Activated CD4-positive, alpha-beta T cell treated with anti-CD3 and anti-CD28 coated beads, Interleukin-2, amount 10 ng/mL, durations not matched to agents 24 days and 14 days (primary cell): ENCODE results near the gene PITX3. TPM values are rescaled to one million over a fixed set of nuclear protein-coding genes. Genes with fewer than 3 reads are reported as not detected.
"Not testable (repeated sequence)": the region's sequence is repeated elsewhere in the genome, so short reads cannot be mapped to it uniquely, and the experiment has no call there.

Source experiments
- DNase-seq: peaks from one replicate; pipeline ENCODE4 v3.0.0; 2022
- H3K27ac Mint-ChIP-seq: one replicate; pipeline ENCODE4 v1.8.0; 2022; ENCODE audit warnings: mild to moderate bottlenecking, mixed read lengths
- H3K27me3 Mint-ChIP-seq: one replicate; pipeline ENCODE4 v1.8.0; 2022; ENCODE audit warnings: mixed read lengths
- H3K36me3 Mint-ChIP-seq: one replicate; pipeline ENCODE4 v1.8.0; 2022; ENCODE audit warnings: low read depth, mild to moderate bottlenecking, mixed read lengths
- H3K4me1 Mint-ChIP-seq: one replicate; pipeline ENCODE4 v1.8.0; 2021; ENCODE audit warnings: mixed read lengths
- H3K4me3 Mint-ChIP-seq: one replicate; pipeline ENCODE4 v1.8.0; 2022; ENCODE audit warnings: mild to moderate bottlenecking, moderate library complexity, mixed read lengths
- H3K9me3 Mint-ChIP-seq: one replicate; pipeline ENCODE4 v1.8.0; 2021; ENCODE audit warnings: mixed read lengths
- intact Hi-C: fragments of 100-400 bp; cut with micrococcal nuclease; formaldehyde crosslinking; loops from one replicate; pipeline ENCODE4 v1.15.1; 2023
- total RNA-seq: library from RNA; stranded (reverse); gene quantifications from 2 replicates; pipeline ENCODE4 v1.2.3, GENCODE V29; 2022

Gene PITX3
- total RNA-seq, 1 donor from 2014 or later: 0.86 TPM

DNA sequence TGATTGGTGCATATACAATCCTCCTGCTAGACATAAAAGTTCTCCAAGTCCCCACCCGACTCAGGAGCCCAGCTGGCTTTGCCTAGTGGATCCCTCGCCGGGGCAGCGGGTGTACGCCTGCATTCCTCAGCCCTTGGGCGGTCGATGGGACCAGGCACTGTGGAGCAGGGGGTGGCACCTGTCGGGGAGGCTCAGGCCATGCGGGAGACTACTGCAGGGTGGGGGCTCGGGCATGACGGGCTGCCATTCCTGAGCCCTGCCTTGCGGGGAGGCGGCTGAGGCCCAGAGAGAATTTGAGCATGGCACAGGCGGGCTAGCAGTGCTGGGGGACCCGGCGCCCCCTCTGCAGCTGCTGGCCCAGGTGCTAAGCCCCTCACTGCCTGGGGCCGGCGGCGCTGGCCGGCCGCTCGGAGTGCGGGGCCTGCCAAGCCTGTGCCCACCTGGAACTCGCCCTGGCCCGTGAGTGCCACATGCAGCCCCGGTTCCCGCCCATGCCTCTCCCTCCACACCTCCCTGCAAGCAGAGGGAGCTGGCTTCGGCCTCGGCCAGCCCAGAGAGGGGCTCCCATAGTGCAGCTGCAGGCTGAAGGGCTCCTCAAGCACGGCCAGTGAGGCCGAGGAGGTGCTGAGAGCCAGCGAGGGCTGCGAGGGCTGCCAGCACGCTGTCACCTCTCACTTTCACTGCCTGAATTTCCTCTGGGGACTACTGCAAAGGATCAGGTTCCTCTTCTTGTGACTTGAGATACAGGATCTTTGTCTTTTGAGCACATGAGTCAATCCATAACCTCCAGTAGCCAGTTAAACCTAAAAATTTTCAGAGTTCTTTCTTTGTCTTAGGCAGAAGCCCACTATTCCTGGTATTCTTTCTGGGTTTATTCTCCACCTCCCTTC lies 40.3 kb downstream of the PITX3 start:
- H3K27ac Mint-ChIP-seq: no peak overlapping the region
- H3K27me3 Mint-ChIP-seq: no peaks in the 10 kb centered on the region
- no peaks in the 10 kb centered on the region for H3K36me3 Mint-ChIP-seq
- peaks cover 13% of the 10 kb centered on the region for H3K4me1 Mint-ChIP-seq
- no peak for DNase-seq
- peaks cover 12% of the 10 kb centered on the region for H3K9me3 Mint-ChIP-seq
- intact Hi-C loops: no loop called here
- no peak overlapping the region for H3K4me3 Mint-ChIP-seq

DNA sequence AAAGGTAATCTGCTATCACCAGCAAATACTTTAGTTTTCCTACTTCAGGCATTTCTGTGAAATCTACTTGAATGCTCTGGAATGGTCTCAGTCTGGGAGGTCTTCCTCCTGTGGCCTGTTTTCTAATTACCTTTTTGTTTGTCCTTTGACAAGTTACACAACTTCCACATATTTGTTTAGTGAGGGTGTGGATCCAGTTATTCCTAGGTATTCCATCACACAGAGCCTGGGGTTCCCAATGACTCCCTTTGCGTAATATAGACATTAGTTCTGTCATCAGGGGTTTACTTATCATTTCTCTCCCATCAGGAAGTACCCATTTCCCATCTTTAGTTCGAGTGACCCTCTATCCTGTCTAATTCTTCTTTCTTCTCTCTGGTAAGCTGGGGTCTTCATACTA lies 43.3 kb downstream of the PITX3 start:
- intact Hi-C loops: no loop called here
- no peak for DNase-seq
- no peaks in the 10 kb centered on the region for H3K27me3 Mint-ChIP-seq
- H3K4me3 Mint-ChIP-seq: no peak overlapping the region
- H3K27ac Mint-ChIP-seq: no peak overlapping the region
- peaks cover 13% of the 10 kb centered on the region for H3K4me1 Mint-ChIP-seq
- peaks cover 7% of the 10 kb centered on the region for H3K9me3 Mint-ChIP-seq
- no peaks in the 10 kb centered on the region for H3K36me3 Mint-ChIP-seq

DNA sequence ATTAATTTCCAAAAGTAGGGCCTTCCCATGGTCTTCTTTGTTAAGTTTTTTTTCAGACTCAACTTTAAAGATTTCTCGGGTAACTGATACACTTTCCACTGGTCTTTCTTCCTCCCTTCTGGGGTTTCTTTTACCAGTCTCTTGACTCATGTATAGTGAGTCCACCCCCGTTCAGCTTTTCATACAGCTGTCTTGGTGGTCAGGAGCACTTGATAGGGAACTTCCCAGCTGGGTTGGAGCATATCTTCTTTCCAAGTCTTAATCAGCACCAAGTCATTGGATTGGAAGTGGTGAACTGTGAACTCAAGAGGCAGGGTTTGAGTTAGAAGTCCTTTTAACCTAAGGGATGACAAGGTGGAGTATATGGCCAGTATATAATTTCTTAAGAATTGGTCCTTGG lies 44.4 kb downstream of the PITX3 start:
- no peak overlapping the region for H3K4me3 Mint-ChIP-seq
- no peak for DNase-seq
- H3K4me1 Mint-ChIP-seq: peaks cover 8% of the 10 kb centered on the region
- peak overlapping the region; percentile 74 for H3K27ac Mint-ChIP-seq
- H3K36me3 Mint-ChIP-seq: no peaks in the 10 kb centered on the region
- H3K9me3 Mint-ChIP-seq: peaks cover 8% of the 10 kb centered on the region
- intact Hi-C loops: loop anchor here (1.0 kb wide), 1 partner anchor 8 kb away; no protein-coding TSS in a partner anchor
- H3K27me3 Mint-ChIP-seq: no peaks in the 10 kb centered on the region

DNA sequence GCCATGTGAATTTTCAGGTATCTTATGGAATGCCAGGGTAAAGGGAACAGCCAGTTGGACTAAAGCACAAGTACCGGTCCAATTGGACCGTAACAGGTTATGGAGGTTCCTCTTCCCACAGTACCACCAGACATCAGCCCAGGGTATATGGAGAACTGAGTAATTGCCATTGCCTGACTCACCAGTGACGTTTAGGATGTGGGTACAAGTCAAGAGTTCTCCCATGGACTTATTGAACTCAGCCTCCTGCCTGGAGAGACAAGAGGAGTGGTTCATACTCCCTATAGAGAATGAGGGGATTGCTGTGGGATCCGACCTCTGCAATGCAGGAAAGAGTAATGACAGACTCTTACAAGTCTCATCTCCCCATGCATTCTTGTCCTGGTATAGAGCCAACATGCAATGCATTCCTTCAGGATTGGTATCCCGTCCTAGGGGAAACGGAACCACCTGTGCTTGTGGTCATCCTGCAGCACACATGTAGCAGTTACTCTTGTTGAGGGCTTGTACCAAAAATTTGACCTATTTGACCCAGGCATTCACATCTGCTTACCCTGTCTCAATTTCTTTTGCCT lies 45.9 kb downstream of the PITX3 start:
- Mint-ChIP-seq H3K4me3 (no peak overlapping the region), H3K36me3 (peaks cover 4% of the 10 kb centered on the region), H3K27ac (no peak overlapping the region), H3K4me1 (peaks cover 8% of the 10 kb centered on the region), H3K9me3 (peaks cover 12% of the 10 kb centered on the region), H3K27me3 (no peaks in the 10 kb centered on the region)
- intact Hi-C loops: no loop called here
- DNase-seq: no peak

DNA sequence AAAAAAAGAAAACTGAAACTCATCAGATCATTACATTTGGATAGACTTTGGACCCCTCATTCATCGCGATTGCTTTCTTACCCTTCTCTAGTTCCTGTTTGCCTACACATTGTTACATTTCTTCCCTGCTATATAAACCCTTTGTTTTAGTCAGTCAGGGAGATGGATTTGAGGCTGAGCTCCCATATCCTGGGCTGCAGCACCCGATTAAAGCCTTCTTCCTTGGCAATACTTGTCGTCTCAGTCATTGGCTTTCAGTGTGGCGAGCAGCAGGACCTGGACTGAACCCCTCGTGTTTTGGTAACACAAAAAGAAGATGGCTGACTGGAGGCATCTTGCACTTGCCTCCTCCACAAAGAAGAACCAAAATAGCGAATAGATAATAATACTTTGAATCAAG lies 49.4 kb downstream of the PITX3 start:
- Mint-ChIP-seq H3K4me3 (no peak overlapping the region), H3K27me3 (no peaks in the 10 kb centered on the region), H3K36me3 (peaks cover 5% of the 10 kb centered on the region), H3K4me1 (peaks cover 20% of the 10 kb centered on the region), H3K9me3 (peaks cover 12% of the 10 kb centered on the region), H3K27ac (no peak overlapping the region)
- intact Hi-C loops: no loop called here
- DNase-seq: no peak

DNA sequence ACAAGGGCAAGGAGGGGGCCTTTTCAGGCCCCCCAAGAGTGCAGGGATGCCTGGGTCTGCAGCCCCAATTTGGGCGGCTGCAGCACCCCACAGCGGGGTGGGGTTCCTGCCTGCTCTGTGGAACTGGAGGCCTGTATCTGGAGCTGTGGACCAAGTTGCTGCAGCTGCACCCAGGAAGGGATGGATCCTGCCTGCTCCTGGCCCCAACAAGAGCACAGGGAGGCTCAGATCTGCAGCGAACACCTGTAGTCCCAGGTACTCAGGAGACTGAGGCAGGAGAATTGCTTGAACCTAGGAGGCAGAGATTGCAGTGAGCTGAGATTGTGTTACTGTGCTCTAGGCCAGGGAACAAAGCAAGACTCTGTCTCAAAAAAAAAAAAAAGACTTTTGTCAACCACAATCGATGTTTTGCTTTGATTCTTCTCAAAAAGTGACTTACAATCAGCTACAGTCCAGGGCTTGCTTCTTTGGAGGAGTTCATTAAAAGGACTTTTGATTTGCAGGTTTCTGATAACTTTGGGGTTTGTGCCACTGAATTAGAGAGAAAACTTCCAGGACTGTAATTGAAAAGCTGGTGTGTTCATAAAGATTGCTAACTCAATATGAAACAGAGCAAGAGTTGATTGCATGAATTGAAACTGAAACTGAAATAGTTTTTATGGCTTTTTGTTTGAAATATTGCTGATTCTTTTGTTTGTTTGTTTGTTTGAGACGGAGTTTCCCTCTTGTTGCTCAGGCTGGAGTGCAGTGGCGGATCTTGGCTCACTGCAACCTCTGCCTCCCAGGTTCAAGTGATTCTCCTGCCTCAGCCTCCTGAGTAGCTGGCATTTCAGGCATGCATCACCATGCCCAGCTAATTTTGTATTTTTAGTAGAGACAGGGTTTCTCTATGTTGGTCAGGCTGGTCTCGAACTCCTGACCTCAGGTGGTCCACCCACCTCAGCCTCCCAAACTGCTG lies 52.1 kb downstream of the PITX3 start:
- not testable (repeated sequence) for H3K27me3 Mint-ChIP-seq, H3K36me3 Mint-ChIP-seq
- H3K27ac Mint-ChIP-seq: peak overlapping the region; percentile 82
- peaks cover 18% of the 10 kb centered on the region for H3K4me1 Mint-ChIP-seq
- H3K4me3 Mint-ChIP-seq: peak overlapping the region; percentile 41
- DNase-seq: peak; percentile 83
- peaks cover 22% of the 10 kb centered on the region for H3K9me3 Mint-ChIP-seq
- intact Hi-C loops: loop anchor here (1.0 to 5.0 kb wide), 2 partner anchors 8 to 38 kb away; partner anchors contain the start of gene ELOVL3

DNA sequence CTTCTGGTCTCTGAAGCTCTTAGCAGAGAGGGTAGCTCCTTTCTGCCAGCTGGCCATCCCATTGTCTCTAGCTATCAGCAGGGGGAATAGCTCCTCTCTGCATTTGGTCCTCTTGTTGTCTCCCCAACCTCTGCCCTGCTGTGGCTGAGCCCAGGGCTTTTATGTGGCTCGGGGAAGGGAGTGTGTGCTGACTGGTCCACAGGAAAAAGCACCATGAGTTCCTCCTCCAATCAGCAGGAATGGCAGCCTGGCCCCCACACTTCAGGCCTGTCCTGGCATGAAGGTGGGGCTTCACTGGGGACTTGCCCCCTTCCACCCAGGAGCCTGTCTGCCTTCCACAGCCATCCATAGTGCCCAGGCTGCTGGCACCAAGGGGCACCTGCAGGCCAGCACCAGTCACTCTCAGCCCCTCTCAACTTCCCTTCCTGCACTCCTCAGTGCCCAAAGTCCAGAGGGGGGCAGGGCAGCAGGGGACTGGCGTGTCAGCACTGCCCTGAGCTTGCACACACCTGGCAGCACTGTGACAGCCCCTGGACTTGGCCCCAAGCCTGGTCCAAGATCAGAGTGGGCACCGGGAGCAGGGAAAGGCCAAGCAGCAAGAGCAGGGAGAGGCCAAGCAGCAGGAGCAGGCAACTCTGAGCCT lies 52.9 kb downstream of the PITX3 start:
- H3K27ac Mint-ChIP-seq: peak overlapping the region; percentile 49
- H3K27me3 Mint-ChIP-seq: peaks cover 4% of the 10 kb centered on the region
- H3K36me3 Mint-ChIP-seq: peaks cover 8% of the 10 kb centered on the region
- H3K4me3 Mint-ChIP-seq: no peak overlapping the region
- DNase-seq: no peak
- peaks cover 18% of the 10 kb centered on the region for H3K4me1 Mint-ChIP-seq
- intact Hi-C loops: loop anchor here (5.0 kb wide), 1 partner anchor 39 kb away; the partner anchor contains the start of gene ELOVL3
- peaks cover 23% of the 10 kb centered on the region for H3K9me3 Mint-ChIP-seq

DNA sequence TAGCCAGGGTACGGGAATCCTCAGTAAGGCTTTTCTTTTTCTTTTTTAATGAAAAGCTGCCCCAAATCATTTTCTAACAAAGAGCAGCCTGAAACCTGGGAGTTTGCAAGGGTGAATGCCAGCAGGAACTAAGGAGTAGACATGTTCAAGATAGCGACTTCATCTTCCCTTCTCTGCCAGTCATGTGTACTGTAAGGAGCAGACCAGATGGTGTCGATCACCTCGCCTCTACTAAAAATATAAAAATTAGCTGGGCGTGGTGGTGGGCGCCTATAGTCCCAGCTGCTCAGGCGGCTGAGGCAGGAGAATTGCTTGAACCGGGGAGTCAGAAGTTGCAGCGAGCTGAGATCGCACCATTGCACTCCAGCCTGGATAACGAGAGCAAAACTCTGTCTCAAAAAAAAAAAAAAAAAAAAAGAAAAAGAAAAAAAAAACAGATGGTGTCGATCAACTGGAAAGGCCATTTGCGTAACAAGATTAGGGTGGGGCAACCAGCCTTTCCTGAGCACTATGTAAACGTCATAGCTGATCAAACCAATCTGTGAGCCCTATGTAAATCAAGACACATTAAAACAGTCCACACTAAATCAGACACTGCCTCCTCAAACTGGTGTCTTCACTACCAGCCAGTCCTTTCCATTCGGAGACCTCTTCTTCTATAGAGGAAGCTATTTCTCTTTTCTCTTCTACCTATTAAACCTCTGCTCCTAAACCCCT lies 55.3 kb downstream of the PITX3 start:
- H3K36me3 Mint-ChIP-seq: peaks cover 4% of the 10 kb centered on the region
- H3K9me3 Mint-ChIP-seq: peaks cover 14% of the 10 kb centered on the region
- H3K4me3 Mint-ChIP-seq: no peak overlapping the region
- peaks cover 6% of the 10 kb centered on the region for H3K27me3 Mint-ChIP-seq
- peaks cover 17% of the 10 kb centered on the region for H3K4me1 Mint-ChIP-seq
- no peak for DNase-seq
- intact Hi-C loops: loop anchor here (5.0 kb wide), 1 partner anchor 41 kb away; the partner anchor contains the start of gene ELOVL3
- H3K27ac Mint-ChIP-seq: peak overlapping the region; percentile 58

DNA sequence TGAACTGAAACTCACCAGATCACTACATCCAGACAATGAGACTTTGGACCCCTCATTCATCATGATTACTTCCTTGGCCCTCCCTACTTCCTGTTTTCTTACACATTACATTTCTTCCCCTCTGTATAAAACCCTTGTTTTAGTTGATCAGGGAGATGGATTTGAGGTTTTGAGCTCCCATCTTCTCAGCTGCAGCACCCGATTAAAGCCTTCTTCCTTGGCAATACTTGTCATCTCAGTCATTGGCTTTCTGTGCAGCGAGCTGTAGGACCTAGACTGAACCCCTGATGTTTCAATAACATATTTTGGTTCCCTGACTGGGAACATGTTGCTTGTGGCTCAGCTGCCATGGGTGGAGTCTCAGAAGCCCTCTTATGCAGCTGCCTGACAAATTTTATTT lies 56.0 kb downstream of the PITX3 start:
- Mint-ChIP-seq H3K9me3 (peaks cover 14% of the 10 kb centered on the region), H3K27me3 (peaks cover 6% of the 10 kb centered on the region), H3K27ac (no peak overlapping the region), H3K4me3 (no peak overlapping the region), H3K4me1 (peaks cover 17% of the 10 kb centered on the region), H3K36me3 (peaks cover 4% of the 10 kb centered on the region)
- DNase-seq: no peak
- intact Hi-C loops: loop anchor here (5.0 kb wide), 1 partner anchor 42 kb away; the partner anchor contains the start of gene ELOVL3

DNA sequence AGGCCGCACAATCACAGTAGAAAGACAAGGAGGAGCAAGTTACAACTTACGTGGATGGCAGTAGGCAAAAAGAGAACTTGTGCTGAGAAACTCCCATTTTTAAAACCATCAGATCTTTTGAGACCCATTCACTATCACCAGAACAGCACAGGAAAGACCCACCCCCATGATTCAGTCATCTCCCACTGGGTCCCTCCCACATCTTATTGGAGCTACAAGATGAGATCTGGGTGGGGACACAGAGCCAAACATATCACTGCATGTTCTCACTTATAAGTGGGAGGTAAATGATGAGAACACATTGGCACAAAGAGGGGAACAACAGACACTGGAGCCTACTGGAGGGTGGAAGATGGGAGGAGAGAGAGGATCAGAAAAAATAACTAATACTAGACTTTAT lies 56.7 kb downstream of the PITX3 start:
- Mint-ChIP-seq H3K36me3 (peaks cover 4% of the 10 kb centered on the region), H3K4me3 (no peak overlapping the region), H3K4me1 (peaks cover 15% of the 10 kb centered on the region), H3K27ac (no peak overlapping the region), H3K9me3 (peaks cover 14% of the 10 kb centered on the region), H3K27me3 (peaks cover 6% of the 10 kb centered on the region)
- DNase-seq: no peak
- intact Hi-C loops: loop anchor here (5.0 kb wide), 1 partner anchor 43 kb away; the partner anchor contains the start of gene ELOVL3
